ENCODE results near the gene TMTC1. TPM values are rescaled to one million over a fixed set of nuclear protein-coding genes. Genes with fewer than 3 reads are reported as not detected.

TMTC1 gene
- total RNA-seq, 1 experiment from 2014 or later = 4.8 TPM

DNA sequence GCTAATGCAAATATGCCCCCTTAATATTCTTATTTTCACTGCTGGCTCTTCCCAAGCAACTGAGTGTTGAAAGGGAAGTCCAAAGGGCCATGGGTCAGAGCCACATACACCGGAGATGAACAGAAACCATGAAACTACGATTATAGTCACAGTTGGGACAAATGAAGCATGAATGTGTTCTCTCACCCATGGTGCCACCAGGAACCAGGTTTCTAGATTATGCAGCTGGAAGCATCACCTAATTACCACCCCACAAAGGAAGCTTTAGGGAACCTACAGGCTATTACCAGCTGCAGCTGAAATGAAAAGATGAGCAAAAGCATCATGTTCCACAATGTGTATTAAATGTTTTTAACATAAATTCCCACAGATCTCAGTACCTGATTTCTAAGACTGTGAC, 15.4 kb downstream of the TMTC1 start:
- intact Hi-C loops (cut with micrococcal nuclease; ENCODE audit: unreplicated experiment) = no loop called here
- DNase-seq = no peak
- Histone ChIP-seq H4K20me1 (ENCODE audit: insufficient read depth) (no peaks in the 10 kb centered on the region), H3K4me1 (replicated peaks; ENCODE audit: insufficient read depth) (peaks cover 8% of the 10 kb centered on the region), H3K79me2 (ENCODE audit: low read depth) (no peaks in the 10 kb centered on the region), H3K27ac (no peak overlapping the region), H3K27me3 (ENCODE audit: insufficient read depth, low read depth) (no peaks in the 10 kb centered on the region), H3K36me3 (ENCODE audit: low read depth) (no peaks in the 10 kb centered on the region), H2AFZ (no peak overlapping the region), H3K4me2 (no peak overlapping the region), H3K9me3 (ENCODE audit: insufficient read depth, low read depth) (no peaks in the 10 kb centered on the region), H3K4me3 (no peak overlapping the region), H3F3A (ENCODE audit: insufficient read depth, low read depth) (no peaks in the 10 kb centered on the region), H3K9me2 (ENCODE audit: insufficient read depth) (no peaks in the 10 kb centered on the region)
- TF ChIP-seq, protein P1, sequence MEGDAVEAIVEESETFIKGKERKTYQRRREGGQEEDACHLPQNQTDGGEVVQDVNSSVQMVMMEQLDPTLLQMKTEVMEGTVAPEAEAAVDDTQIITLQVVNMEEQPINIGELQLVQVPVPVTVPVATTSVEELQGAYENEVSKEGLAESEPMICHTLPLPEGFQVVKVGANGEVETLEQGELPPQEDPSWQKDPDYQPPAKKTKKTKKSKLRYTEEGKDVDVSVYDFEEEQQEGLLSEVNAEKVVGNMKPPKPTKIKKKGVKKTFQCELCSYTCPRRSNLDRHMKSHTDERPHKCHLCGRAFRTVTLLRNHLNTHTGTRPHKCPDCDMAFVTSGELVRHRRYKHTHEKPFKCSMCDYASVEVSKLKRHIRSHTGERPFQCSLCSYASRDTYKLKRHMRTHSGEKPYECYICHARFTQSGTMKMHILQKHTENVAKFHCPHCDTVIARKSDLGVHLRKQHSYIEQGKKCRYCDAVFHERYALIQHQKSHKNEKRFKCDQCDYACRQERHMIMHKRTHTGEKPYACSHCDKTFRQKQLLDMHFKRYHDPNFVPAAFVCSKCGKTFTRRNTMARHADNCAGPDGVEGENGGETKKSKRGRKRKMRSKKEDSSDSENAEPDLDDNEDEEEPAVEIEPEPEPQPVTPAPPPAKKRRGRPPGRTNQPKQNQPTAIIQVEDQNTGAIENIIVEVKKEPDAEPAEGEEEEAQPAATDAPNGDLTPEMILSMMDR (conservative IDR thresholded peaks at IDR 0.05) = no peak
- no peak for TF ChIP-seq EZH2 (IDR thresholded peaks at IDR 0.05; ENCODE audit: low read depth)
- no TSS peak for BruUV-seq (replicated peaks)
- POLR2A ChIA-PET (ENCODE audit: unreplicated experiment) = no interaction called here
- CTCF ChIA-PET = no interaction called here

DNA sequence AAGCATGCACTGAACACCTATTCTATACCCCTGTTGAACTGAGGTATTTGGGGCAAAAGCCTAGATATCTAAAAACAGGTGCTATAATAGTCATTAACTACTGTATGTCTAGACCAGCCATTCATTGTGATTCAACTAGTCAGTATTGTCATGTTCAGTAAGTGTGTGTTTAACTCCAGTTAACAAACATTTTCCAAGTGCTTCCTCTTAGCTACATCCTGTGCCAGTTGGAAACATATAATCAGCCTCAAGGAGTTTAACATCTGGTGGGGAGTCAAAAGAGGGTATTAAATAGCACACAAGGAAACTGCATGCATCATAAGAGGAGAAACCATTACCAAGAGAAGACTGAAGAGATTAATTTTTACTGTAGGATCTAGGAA, 20.4 kb downstream of the TMTC1 start:
- Histone ChIP-seq H3F3A (ENCODE audit: insufficient read depth, low read depth) (no peaks in the 10 kb centered on the region), H3K9me2 (ENCODE audit: insufficient read depth) (no peaks in the 10 kb centered on the region), H3K4me1 (replicated peaks; ENCODE audit: insufficient read depth) (no peaks in the 10 kb centered on the region), H3K4me2 (no peak overlapping the region), H3K27me3 (ENCODE audit: insufficient read depth, low read depth) (no peaks in the 10 kb centered on the region), H4K20me1 (ENCODE audit: insufficient read depth) (no peaks in the 10 kb centered on the region), H3K27ac (no peak overlapping the region), H3K36me3 (ENCODE audit: low read depth) (no peaks in the 10 kb centered on the region), H3K9me3 (ENCODE audit: insufficient read depth, low read depth) (no peaks in the 10 kb centered on the region), H2AFZ (no peak overlapping the region), H3K4me3 (no peak overlapping the region), H3K79me2 (ENCODE audit: low read depth) (no peaks in the 10 kb centered on the region)
- intact Hi-C loops (cut with micrococcal nuclease; ENCODE audit: unreplicated experiment) = no loop called here
- ChIA-PET POLR2A (ENCODE audit: unreplicated experiment) (no interaction called here), CTCF (no interaction called here)
- BruUV-seq (replicated peaks) = no TSS peak
- TF ChIP-seq, protein P1 (conservative IDR thresholded peaks at IDR 0.05) = no peak
- TF ChIP-seq EZH2 (IDR thresholded peaks at IDR 0.05; ENCODE audit: low read depth) = no peak
- no peak for DNase-seq

DNA sequence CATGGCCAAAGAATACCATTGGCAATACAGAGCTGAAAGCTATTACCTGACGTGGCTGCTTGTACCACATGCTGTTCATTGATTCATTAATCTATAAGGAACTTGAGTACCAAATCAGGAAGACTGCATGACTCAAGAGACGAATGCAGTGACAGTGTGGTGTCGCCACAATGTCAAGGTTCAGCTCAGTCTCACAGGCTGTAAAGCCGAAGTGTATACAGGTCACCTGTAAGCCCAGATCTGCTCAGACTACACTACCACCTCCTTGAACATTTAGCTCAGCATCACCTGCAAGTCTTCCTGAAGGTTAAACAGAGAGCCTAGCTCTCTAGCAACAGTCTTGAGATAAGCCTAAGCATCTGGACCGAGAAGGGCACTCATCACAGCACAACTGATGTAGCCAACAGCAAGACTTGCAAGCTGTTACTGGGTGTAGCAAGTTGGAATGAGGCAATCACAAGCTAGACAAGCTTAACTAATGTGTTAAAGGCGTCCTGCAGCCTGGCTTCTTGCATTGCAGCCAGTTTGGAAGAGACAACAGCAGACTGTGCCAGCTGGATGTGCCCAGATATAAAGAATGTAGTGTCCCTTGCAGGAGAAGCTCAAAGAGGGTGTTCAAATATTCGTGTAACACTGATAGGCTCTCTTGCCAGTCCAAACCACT, 21.0 kb downstream of the TMTC1 start:
- H3K4me1 ChIP-seq (replicated peaks; ENCODE audit: insufficient read depth) = no peaks in the 10 kb centered on the region
- H3K27me3 ChIP-seq (ENCODE audit: insufficient read depth, low read depth) = no peaks in the 10 kb centered on the region
- TF ChIP-seq, protein P1 (conservative IDR thresholded peaks at IDR 0.05) = no peak
- no peak for TF ChIP-seq EZH2 (IDR thresholded peaks at IDR 0.05; ENCODE audit: low read depth)
- H3K79me2 ChIP-seq (ENCODE audit: low read depth) = no peaks in the 10 kb centered on the region
- H3K4me2 ChIP-seq = no peak overlapping the region
- H4K20me1 ChIP-seq (ENCODE audit: insufficient read depth) = no peaks in the 10 kb centered on the region
- no peak for DNase-seq
- POLR2A ChIA-PET (ENCODE audit: unreplicated experiment) = no interaction called here
- BruUV-seq (replicated peaks) = no TSS peak
- no peak overlapping the region for H3K4me3 ChIP-seq
- CTCF ChIA-PET = no interaction called here
- H3K9me2 ChIP-seq (ENCODE audit: insufficient read depth) = no peaks in the 10 kb centered on the region
- H3F3A ChIP-seq (ENCODE audit: insufficient read depth, low read depth) = no peaks in the 10 kb centered on the region
- H3K36me3 ChIP-seq (ENCODE audit: low read depth) = no peaks in the 10 kb centered on the region
- no peak overlapping the region for H3K27ac ChIP-seq
- H3K9me3 ChIP-seq (ENCODE audit: insufficient read depth, low read depth) = no peaks in the 10 kb centered on the region
- intact Hi-C loops (cut with micrococcal nuclease; ENCODE audit: unreplicated experiment) = no loop called here
- H2AFZ ChIP-seq = no peak overlapping the region
